Vagina (tissue), 2 donors: ENCODE measurements around the gene JRKL. TPM values are rescaled to one million over a fixed set of nuclear protein-coding genes. Genes with fewer than 3 reads are reported as not detected.

Source experiments
- DNase-seq, 2 donors: peaks; one replicate each; pipeline ENCODE4 v3.0.0-alpha.2; 2017; ENCODE audit errors: extremely low spot score in 2 of 2
- H3K27ac ChIP-seq: fragments of 200-600 bp; sonication (generic); one replicate; pipeline ENCODE4 v1.5.1; 2019
- H3K27me3 ChIP-seq: fragments of 200-600 bp; sonication (generic); one replicate; pipeline ENCODE4 v1.5.1; 2019
- H3K36me3 ChIP-seq, 2 donors: fragments of 200-600 bp; sonication (generic); one replicate each; pipeline ENCODE4 v1.5.1; 2017 to 2019
- H3K4me1 ChIP-seq: fragments of 200-600 bp; sonication (generic); one replicate; pipeline ENCODE4 v1.5.1; 2019
- H3K4me3 ChIP-seq, 2 donors: fragments of 200-600 bp; sonication (generic); 1 replicate in 1 of 2; 2 replicates in 1 of 2; pipeline ENCODE4 v1.5.1; 2016 to 2019
- H3K9me3 ChIP-seq: fragments of 200-600 bp; sonication (generic); one replicate; pipeline ENCODE4 v1.5.1; 2019
- POLR2A ChIP-seq, 2 donors: fragments of 450-650 bp; IDR thresholded peaks; one replicate each; pipeline ENCODE4 v1.6.1; 2017; ENCODE audit warnings: antibody characterized with exemption in 2 of 2, mild to moderate bottlenecking in 2 of 2, moderate library complexity in 2 of 2
- POLR2AphosphoS5 ChIP-seq, 2 donors: sonication (generic); formaldehyde crosslinking; IDR thresholded peaks; one replicate each; pipeline ENCODE4 v1.9.0; 2017; ENCODE audit warnings: antibody characterized with exemption in 2 of 2, mild to moderate bottlenecking in 2 of 2, low read depth in 1 of 2; ENCODE audit not compliant: insufficient read depth in 1 of 2
- intact Hi-C: fragments of 100-400 bp; cut with DNase I; formaldehyde crosslinking; loops from one replicate; pipeline ENCODE4 v1.15.1; 2023
- total RNA-seq: library from RNA; depleted of rRNA; stranded (reverse); fragments of >200 nt; gene quantifications from one replicate; pipeline ENCODE4 v1.2.3, GENCODE V29; 2016
- TF ChIP-seq, protein P1 (sequence below), 3 experiments: fragments of 450-650 bp in 2 of 3; fragments of 200-600 bp in 1 of 3; sonication (generic) in 1 of 3; IDR thresholded peaks; one replicate each; pipeline ENCODE4 v1.5.1; 2017 to 2019; ENCODE audit warnings: antibody characterized with exemption in 3 of 3, mild to moderate bottlenecking in 2 of 3, moderate library complexity in 2 of 3

The JRKL gene
- total RNA-seq, 1 donor from 2014 or later: 5.4 TPM

DNA sequence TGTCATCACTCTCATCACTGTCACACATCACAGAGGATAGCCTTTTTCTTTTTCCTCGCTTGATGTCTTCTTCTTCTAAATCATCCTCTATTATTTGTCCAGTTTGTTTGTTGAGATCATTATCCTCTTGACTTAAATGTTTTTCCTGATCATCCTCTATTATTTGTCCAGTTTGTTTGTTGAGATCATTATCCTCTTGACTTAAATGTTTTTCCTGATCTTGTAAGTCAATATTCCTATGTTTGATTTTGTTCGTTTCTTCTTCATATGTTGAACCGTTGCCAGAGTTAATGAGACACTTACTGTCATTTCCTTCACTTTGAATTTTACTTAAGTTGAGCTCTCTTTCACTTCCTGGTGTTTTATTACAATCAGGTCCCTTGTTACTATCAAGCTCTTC is 5.7 kb upstream of the JRKL start:
- intact Hi-C loops: no loop called here
- no peak overlapping the region for H3K27ac ChIP-seq
- no peak overlapping the region for H3K4me3 ChIP-seq
- H3K4me1 ChIP-seq: peaks cover 17% of the 10 kb centered on the region
- no peaks in the 10 kb centered on the region for H3K9me3 ChIP-seq
- no peaks in the 10 kb centered on the region for H3K36me3 ChIP-seq
- no peak for DNase-seq
- TF ChIP-seq POLR2A (IDR thresholded peaks at IDR 0.05) (no peak), POLR2AphosphoS5 (IDR thresholded peaks at IDR 0.05; ENCODE audit: insufficient read depth in 1 of 2, low read depth in 1 of 2) (no peak)
- TF ChIP-seq, protein P1, sequence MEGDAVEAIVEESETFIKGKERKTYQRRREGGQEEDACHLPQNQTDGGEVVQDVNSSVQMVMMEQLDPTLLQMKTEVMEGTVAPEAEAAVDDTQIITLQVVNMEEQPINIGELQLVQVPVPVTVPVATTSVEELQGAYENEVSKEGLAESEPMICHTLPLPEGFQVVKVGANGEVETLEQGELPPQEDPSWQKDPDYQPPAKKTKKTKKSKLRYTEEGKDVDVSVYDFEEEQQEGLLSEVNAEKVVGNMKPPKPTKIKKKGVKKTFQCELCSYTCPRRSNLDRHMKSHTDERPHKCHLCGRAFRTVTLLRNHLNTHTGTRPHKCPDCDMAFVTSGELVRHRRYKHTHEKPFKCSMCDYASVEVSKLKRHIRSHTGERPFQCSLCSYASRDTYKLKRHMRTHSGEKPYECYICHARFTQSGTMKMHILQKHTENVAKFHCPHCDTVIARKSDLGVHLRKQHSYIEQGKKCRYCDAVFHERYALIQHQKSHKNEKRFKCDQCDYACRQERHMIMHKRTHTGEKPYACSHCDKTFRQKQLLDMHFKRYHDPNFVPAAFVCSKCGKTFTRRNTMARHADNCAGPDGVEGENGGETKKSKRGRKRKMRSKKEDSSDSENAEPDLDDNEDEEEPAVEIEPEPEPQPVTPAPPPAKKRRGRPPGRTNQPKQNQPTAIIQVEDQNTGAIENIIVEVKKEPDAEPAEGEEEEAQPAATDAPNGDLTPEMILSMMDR (IDR thresholded peaks at IDR 0.05): no peak
- no peaks in the 10 kb centered on the region for H3K27me3 ChIP-seq

DNA sequence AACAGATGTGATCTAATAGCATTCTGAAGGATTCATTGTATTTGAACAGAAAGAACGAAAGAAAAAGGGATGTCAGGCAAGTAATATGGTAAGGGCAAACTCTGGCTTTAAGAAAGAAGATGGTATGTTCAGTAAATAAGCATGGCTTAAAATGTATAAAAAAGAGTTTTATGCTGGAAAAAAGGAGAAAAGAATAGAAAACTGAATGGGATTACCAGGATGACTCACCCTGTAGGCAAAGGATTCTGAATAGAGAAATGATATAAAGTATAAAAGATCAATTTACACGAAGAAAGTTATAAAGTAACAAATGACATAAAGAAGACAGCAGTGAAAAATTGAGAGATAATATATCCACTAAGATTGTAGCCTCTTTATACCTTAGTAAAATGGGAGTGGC is 4.6 kb upstream of the JRKL start:
- Histone ChIP-seq H3K4me1 (peaks cover 17% of the 10 kb centered on the region), H3K9me3 (no peaks in the 10 kb centered on the region), H3K27ac (no peak overlapping the region), H3K27me3 (no peaks in the 10 kb centered on the region), H3K4me3 (no peak overlapping the region), H3K36me3 (no peaks in the 10 kb centered on the region)
- intact Hi-C loops: no loop called here
- DNase-seq: no peak
- TF ChIP-seq, protein P1 (IDR thresholded peaks at IDR 0.05): no peak
- TF ChIP-seq POLR2A (IDR thresholded peaks at IDR 0.05) (no peak), POLR2AphosphoS5 (IDR thresholded peaks at IDR 0.05; ENCODE audit: insufficient read depth in 1 of 2, low read depth in 1 of 2) (no peak)

GRCh38 chr11:96388891-96389719 is 708 bp upstream of the JRKL start:
- TF ChIP-seq POLR2AphosphoS5 (IDR thresholded peaks at IDR 0.05; ENCODE audit: insufficient read depth in 1 of 2, low read depth in 1 of 2) (no peak), POLR2A (IDR thresholded peaks at IDR 0.05) (no peak)
- TF ChIP-seq, protein P1 (IDR thresholded peaks at IDR 0.05): no peak
- no peaks in the 10 kb centered on the region for H3K36me3 ChIP-seq
- DNase-seq: peak in 1 of 2 donors; percentile 82
- peaks cover 26% of the 10 kb centered on the region for H3K4me1 ChIP-seq
- no peaks in the 10 kb centered on the region for H3K27me3 ChIP-seq
- no peaks in the 10 kb centered on the region for H3K9me3 ChIP-seq
- intact Hi-C loops: no loop called here
- H3K27ac ChIP-seq: peak overlapping the region; percentile 75
- H3K4me3 ChIP-seq: peak overlapping the region; percentile 68 to 92

DNA sequence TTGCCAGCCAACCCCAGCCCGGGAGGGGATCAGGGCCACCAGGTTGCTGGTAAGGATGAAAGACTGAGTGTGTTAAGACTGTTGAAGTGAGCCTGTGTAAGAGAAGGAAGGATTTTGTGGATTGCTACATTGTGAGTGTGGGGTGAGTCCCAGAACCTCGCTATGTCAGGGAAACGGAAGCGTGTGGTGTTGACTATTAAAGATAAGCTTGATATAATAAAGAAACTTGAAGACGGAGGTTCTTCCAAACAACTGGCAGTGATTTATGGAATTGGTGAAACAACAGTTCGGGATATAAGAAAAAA is 627 bp downstream of the JRKL start:
- intact Hi-C loops: loop anchor here (10.0 kb wide), 1 partner anchor 546 kb away; no protein-coding TSS in a partner anchor
- peak overlapping the region; percentile 73 for H3K27ac ChIP-seq
- no peak for TF ChIP-seq POLR2A (IDR thresholded peaks at IDR 0.05)
- TF ChIP-seq, protein P1 (IDR thresholded peaks at IDR 0.05): no peak
- TF ChIP-seq POLR2AphosphoS5 (IDR thresholded peaks at IDR 0.05; ENCODE audit: insufficient read depth in 1 of 2, low read depth in 1 of 2): no peak
- no peaks in the 10 kb centered on the region for H3K36me3 ChIP-seq
- peaks cover 26% of the 10 kb centered on the region for H3K4me1 ChIP-seq
- H3K4me3 ChIP-seq: peak overlapping the region; percentile 68 to 92
- H3K9me3 ChIP-seq: no peaks in the 10 kb centered on the region
- no peak for DNase-seq
- no peaks in the 10 kb centered on the region for H3K27me3 ChIP-seq

- DNase-seq: no peak
- TF ChIP-seq POLR2A (IDR thresholded peaks at IDR 0.05) (no peak), POLR2AphosphoS5 (IDR thresholded peaks at IDR 0.05; ENCODE audit: insufficient read depth in 1 of 2, low read depth in 1 of 2) (no peak)
- TF ChIP-seq, protein P1 (IDR thresholded peaks at IDR 0.05): no peak
- Histone ChIP-seq H3K9me3 (no peaks in the 10 kb centered on the region), H3K27ac (no peak overlapping the region), H3K27me3 (no peaks in the 10 kb centered on the region), H3K36me3 (no peaks in the 10 kb centered on the region), H3K4me3 (no peak overlapping the region), H3K4me1 (peaks cover 26% of the 10 kb centered on the region)
- intact Hi-C loops: loop anchor here (10.0 kb wide), 1 partner anchor 547 kb away; no protein-coding TSS in a partner anchor
These were observed 2.0 kb downstream of the JRKL start for GRCh38 chr11:96391698-96392307.
